Naive thymus-derived CD4-positive, alpha-beta T cell (primary cell): ENCODE measurements around the gene ACBD6. TPM values are rescaled to one million over a fixed set of nuclear protein-coding genes. Genes with fewer than 3 reads are reported as not detected.

Experiments
- ATAC-seq: fragments of 150-1000 bp; cut with Tn5 transposase; 2 replicates; pipeline ENCODE4 v1.10.0; 2021; ENCODE audit warnings: mild to moderate bottlenecking, moderate library complexity
- CTCF ChIA-PET: fragments of 350-600 bp; sonication (Branson Sonifier 250); formaldehyde crosslinking; loops from one replicate; lab custom pipeline; 2021; ENCODE audit warnings: antibody characterized with exemption; lab: Charles Lee
- POLR2A ChIA-PET: fragments of 350-600 bp; sonication (Branson Sonifier 250); formaldehyde crosslinking; loops from one replicate; lab custom pipeline; 2021; ENCODE audit warnings: antibody characterized with exemption, inconsistent platforms; lab: Charles Lee
- DNase-seq, 9 donors: peaks; one replicate each; pipeline versions ENCODE4 v3.0.0 to v3.0.0-alpha.2; 2020 to 2022; ENCODE audit warnings: mixed read lengths in 1 of 9
- H3K27ac ChIP-seq: one replicate; pipeline ENCODE4 v1.7.0; 2013; ENCODE audit warnings: mild to moderate bottlenecking, low read depth, low read length, moderate library complexity
- H3K27me3 ChIP-seq, 2 donors: one replicate each; pipeline ENCODE4 v1.7.0; 2013; ENCODE audit warnings: low read length in 2 of 2, mild to moderate bottlenecking in 2 of 2, moderate library complexity in 2 of 2; ENCODE audit not compliant: control insufficient read depth in 2 of 2, insufficient read depth in 2 of 2
- H3K36me3 ChIP-seq, 3 experiments: 1 replicate in 2 of 3; 2 replicates in 1 of 3; pipeline ENCODE4 v1.7.0; 2013; ENCODE audit warnings: low read length in 3 of 3, mild to moderate bottlenecking in 3 of 3, moderate library complexity in 1 of 3; ENCODE audit not compliant: insufficient read depth in 3 of 3, control insufficient read depth in 2 of 3
- H3K4me1 ChIP-seq, 2 donors: one replicate each; pipeline ENCODE4 v1.7.0; 2013; ENCODE audit warnings: low read length in 2 of 2, mild to moderate bottlenecking in 2 of 2, moderate library complexity in 1 of 2; ENCODE audit not compliant: control insufficient read depth in 2 of 2, insufficient read depth in 2 of 2
- H3K4me3 ChIP-seq: 2 replicates; pipeline ENCODE4 v1.7.0; 2013; ENCODE audit warnings: mild to moderate bottlenecking, low read length
- H3K9me3 ChIP-seq, 3 experiments: 1 replicate in 2 of 3; 2 replicates in 1 of 3; pipeline ENCODE4 v1.7.0; 2013; ENCODE audit warnings: low read length in 3 of 3; ENCODE audit not compliant: control insufficient read depth in 2 of 3
- H3K27ac Mint-ChIP-seq, 9 donors: one replicate each; pipeline ENCODE4 v1.8.0; 2020 to 2022; ENCODE audit warnings: mixed read lengths in 9 of 9, mild to moderate bottlenecking in 8 of 9, moderate library complexity in 5 of 9, inconsistent platforms in 2 of 9
- H3K27me3 Mint-ChIP-seq, 5 donors: one replicate each; pipeline ENCODE4 v1.8.0; 2021 to 2022; ENCODE audit warnings: mixed read lengths in 5 of 5, mild to moderate bottlenecking in 1 of 5
- H3K36me3 Mint-ChIP-seq, 5 donors: one replicate each; pipeline ENCODE4 v1.8.0; 2020 to 2022; ENCODE audit warnings: mixed read lengths in 5 of 5, mild to moderate bottlenecking in 3 of 5, inconsistent platforms in 1 of 5
- H3K4me1 Mint-ChIP-seq, 7 donors: one replicate each; pipeline ENCODE4 v1.8.0; 2020 to 2022; ENCODE audit warnings: mixed read lengths in 7 of 7, mild to moderate bottlenecking in 3 of 7, inconsistent platforms in 1 of 7
- H3K4me3 Mint-ChIP-seq, 10 donors: one replicate each; pipeline ENCODE4 v1.8.0; 2020 to 2022; ENCODE audit warnings: mild to moderate bottlenecking in 10 of 10, mixed read lengths in 10 of 10, moderate library complexity in 6 of 10, inconsistent platforms in 2 of 10
- H3K9me3 Mint-ChIP-seq, 11 donors: one replicate each; pipeline ENCODE4 v1.8.0; 2020 to 2022; ENCODE audit warnings: mixed read lengths in 11 of 11, mild to moderate bottlenecking in 4 of 11, inconsistent platforms in 1 of 11, moderate library complexity in 1 of 11
- intact Hi-C, 2 donors: fragments of 100-400 bp; cut with micrococcal nuclease; formaldehyde crosslinking; loops; one replicate each; pipeline ENCODE4 v1.15.1; 2023
- polyA plus RNA-seq, 2 donors: library from polyadenylated mRNA; unstranded; fragments of 300-500 nt; fragmentation: Illumina TruSeq; gene quantifications; one replicate each; pipeline ENCODE4 v1.2.3, GENCODE V29; 2021
- total RNA-seq, 6 experiments: library from RNA in 5 of 6; stranded (reverse) in 5 of 6; gene quantifications; 1 replicate in 5 of 6; 2 replicates in 1 of 6; pipeline ENCODE4 v1.2.3 and lab custom pipeline; 2021 to 2026

Gene ACBD6
- total and polyA plus RNA-seq, 7 experiments from 2014 or later, result 44.2 to 75.7 (median 47.3) TPM

DNA sequence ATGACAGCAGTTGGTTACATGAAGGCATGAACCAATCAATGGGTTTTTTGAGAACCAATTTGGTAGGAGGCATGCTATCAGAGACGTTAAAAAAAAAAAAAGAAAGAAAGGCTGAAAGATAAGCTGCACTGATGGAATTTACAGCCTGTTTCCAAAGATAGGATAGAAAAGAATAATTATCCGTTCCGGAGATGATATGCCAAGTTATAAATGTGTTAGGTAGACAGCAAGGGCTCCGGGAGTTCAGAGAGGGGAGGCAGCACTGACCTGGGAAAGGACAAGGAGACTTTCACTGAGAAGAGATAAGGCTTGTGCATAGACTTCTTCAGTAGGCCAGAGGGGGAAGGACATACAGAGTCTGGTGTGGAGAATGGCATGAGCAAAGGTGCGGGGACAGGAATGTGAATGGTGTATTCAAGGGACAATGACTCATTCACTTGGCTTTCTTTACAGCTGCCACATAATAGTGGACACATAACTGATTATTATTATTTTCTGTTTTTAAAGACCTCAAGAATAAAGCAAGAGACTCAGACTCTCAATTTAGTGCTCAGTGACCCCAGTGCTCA is 24.8 kb upstream of the ACBD6 start:
- Histone ChIP-seq H3K27ac (no peak overlapping the region), H3K27me3 (peaks cover 0 to 4% of the 10 kb centered on the region in 2 donors), H3K36me3 (no peaks in the 10 kb centered on the region), H3K4me3 (no peak overlapping the region), H3K4me1 (no peaks in the 10 kb centered on the region), H3K9me3 (no peaks in the 10 kb centered on the region)
- ChIA-PET CTCF (interaction anchor here (1.6 kb wide), 1 partner anchor 335 kb away, joined by 5 read pairs; no protein-coding TSS in a partner anchor), POLR2A (no interaction called here)
- H3K27ac Mint-ChIP-seq, result peak overlapping the region in 1 of 9 donors; percentile 9
- no peaks in the 10 kb centered on the region for H3K9me3 Mint-ChIP-seq
- H3K4me3 Mint-ChIP-seq, result no peak overlapping the region
- DNase-seq (no peak), ATAC-seq (no peak)
- H3K36me3 Mint-ChIP-seq, result no peaks in the 10 kb centered on the region
- peaks cover 0 to 5% (median 3%) of the 10 kb centered on the region in 7 donors for H3K4me1 Mint-ChIP-seq
- intact Hi-C loops, result no loop called here
- peaks cover 0 to 9% (median 0%) of the 10 kb centered on the region in 5 donors for H3K27me3 Mint-ChIP-seq

GRCh38 chr1:180525715-180526039 is 23.3 kb upstream of the ACBD6 start:
- ChIA-PET POLR2A (no interaction called here), CTCF (interaction anchor here (0.7 to 1.6 kb wide), 2 partner anchors 14 to 336 kb away, joined by 3 to 5 read pairs; no protein-coding TSS in a partner anchor)
- H3K36me3 Mint-ChIP-seq, result no peaks in the 10 kb centered on the region
- H3K27me3 Mint-ChIP-seq, result peaks cover 0 to 9% (median 0%) of the 10 kb centered on the region in 5 donors
- H3K4me1 Mint-ChIP-seq, result peaks cover 0 to 5% (median 3%) of the 10 kb centered on the region in 7 donors
- H3K9me3 Mint-ChIP-seq, result no peaks in the 10 kb centered on the region
- Histone ChIP-seq H3K9me3 (no peaks in the 10 kb centered on the region), H3K27ac (no peak overlapping the region), H3K4me3 (no peak overlapping the region), H3K4me1 (no peaks in the 10 kb centered on the region), H3K27me3 (peaks cover 0 to 4% of the 10 kb centered on the region in 2 donors), H3K36me3 (no peaks in the 10 kb centered on the region)
- no peak for ATAC-seq
- intact Hi-C loops, result no loop called here
- peak overlapping the region in 1 of 10 donors; percentile 38 for H3K4me3 Mint-ChIP-seq
- peak overlapping the region in 1 of 9 donors; percentile 53 for H3K27ac Mint-ChIP-seq
- no peak for DNase-seq

- Mint-ChIP-seq H3K4me3 (no peak overlapping the region), H3K27me3 (peaks cover 0 to 8% (median 0%) of the 10 kb centered on the region in 5 donors), H3K4me1 (peaks cover 0 to 5% (median 3%) of the 10 kb centered on the region in 7 donors), H3K36me3 (no peaks in the 10 kb centered on the region), H3K9me3 (no peaks in the 10 kb centered on the region), H3K27ac (peak overlapping the region in 2 of 9 donors; percentile 16 to 53)
- H3K9me3 ChIP-seq, result no peaks in the 10 kb centered on the region
- H3K4me1 ChIP-seq, result no peaks in the 10 kb centered on the region
- no peaks in the 10 kb centered on the region for H3K36me3 ChIP-seq
- ChIA-PET CTCF (interaction anchor here (0.7 kb wide), 1 partner anchor 15 kb away, joined by 3 read pairs; no protein-coding TSS in a partner anchor), POLR2A (no interaction called here)
- no peak overlapping the region for H3K27ac ChIP-seq
- H3K27me3 ChIP-seq, result peaks cover 0 to 4% of the 10 kb centered on the region in 2 donors
- no peak for ATAC-seq
- intact Hi-C loops, result no loop called here
- no peak overlapping the region for H3K4me3 ChIP-seq
- no peak for DNase-seq
These were observed 22.7 kb upstream of the ACBD6 start for GRCh38 chr1:180524915-180525714.

DNA sequence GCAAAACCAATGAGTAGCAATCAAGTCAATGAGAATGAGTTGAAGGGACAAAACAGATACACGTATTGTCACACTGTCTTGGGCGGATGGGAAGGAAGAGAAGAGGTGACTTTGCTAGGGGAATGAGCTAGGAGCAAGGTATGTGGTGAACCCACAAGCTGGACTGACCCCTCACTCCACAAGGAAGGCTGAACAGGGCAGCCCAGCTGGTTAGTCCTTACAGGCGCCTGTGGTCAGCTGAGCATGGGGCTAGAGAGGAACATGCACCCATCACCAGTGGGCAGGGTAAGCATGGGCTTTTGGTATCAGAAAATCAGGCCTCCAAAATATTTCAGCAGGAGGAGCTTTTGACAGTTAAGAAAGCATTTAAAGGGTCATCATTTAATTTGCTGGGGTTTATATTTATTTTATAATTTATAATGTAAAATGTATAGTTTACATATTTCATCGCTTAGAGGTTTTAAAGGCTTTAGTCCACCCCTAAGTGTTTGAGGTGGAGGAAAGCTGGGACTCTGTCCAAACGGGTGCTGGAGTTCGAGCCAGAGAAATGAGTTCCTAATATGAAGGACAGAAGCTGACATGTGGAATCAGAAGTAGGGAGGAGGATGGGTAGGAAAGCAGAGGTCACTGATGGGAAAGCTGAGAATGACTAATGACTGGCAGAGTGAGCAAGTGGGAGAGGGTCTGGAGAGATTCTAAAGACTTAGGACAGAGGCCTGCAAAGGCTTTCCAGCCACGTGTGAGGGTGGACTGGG is 22.0 kb upstream of the ACBD6 start:
- Mint-ChIP-seq H3K4me1 (peaks cover 0 to 5% (median 3%) of the 10 kb centered on the region in 7 donors), H3K9me3 (no peaks in the 10 kb centered on the region), H3K4me3 (no peak overlapping the region), H3K36me3 (no peaks in the 10 kb centered on the region), H3K27me3 (peaks cover 0 to 7% (median 0%) of the 10 kb centered on the region in 5 donors), H3K27ac (peak overlapping the region in 1 of 9 donors; percentile 15)
- ChIA-PET POLR2A (no interaction called here), CTCF (interaction anchor here (0.6 kb wide), 2 partner anchors 9 kb away, joined by 3 to 4 read pairs; no protein-coding TSS in a partner anchor)
- Histone ChIP-seq H3K4me3 (no peak overlapping the region), H3K36me3 (no peaks in the 10 kb centered on the region), H3K27ac (no peak overlapping the region), H3K27me3 (peaks cover 0 to 3% of the 10 kb centered on the region in 2 donors), H3K9me3 (no peaks in the 10 kb centered on the region), H3K4me1 (no peaks in the 10 kb centered on the region)
- DNase-seq, result no peak
- ATAC-seq, result no peak
- intact Hi-C loops, result no loop called here

DNA sequence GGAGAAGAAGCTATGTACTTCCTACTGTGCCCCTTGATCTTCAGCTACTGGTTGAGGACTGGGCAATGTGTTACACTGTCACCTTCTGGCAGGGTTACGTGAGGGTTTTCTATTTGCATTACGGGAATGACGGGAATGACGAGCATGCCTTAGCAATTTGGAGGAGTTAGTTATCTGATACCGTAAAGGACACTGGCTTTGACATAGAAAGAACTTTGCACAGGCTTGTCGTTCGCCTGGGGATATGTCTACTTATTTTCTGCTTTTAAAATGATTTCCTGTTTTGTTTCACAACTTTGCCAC is 19.8 kb upstream of the ACBD6 start:
- ChIA-PET POLR2A (no interaction called here), CTCF (interaction anchor here (1.2 kb wide), 1 partner anchor 340 kb away, joined by 6 read pairs; no protein-coding TSS in a partner anchor)
- Histone ChIP-seq H3K4me1 (no peaks in the 10 kb centered on the region), H3K9me3 (no peaks in the 10 kb centered on the region), H3K36me3 (no peaks in the 10 kb centered on the region), H3K4me3 (no peak overlapping the region), H3K27ac (no peak overlapping the region), H3K27me3 (no peaks in the 10 kb centered on the region)
- no peak for DNase-seq
- Mint-ChIP-seq H3K9me3 (no peaks in the 10 kb centered on the region), H3K27ac (no peak overlapping the region), H3K27me3 (peaks cover 0 to 4% (median 0%) of the 10 kb centered on the region in 5 donors), H3K36me3 (no peaks in the 10 kb centered on the region), H3K4me1 (peaks cover 0 to 5% (median 3%) of the 10 kb centered on the region in 7 donors), H3K4me3 (no peak overlapping the region)
- ATAC-seq, result no peak
- intact Hi-C loops, result no loop called here

DNA sequence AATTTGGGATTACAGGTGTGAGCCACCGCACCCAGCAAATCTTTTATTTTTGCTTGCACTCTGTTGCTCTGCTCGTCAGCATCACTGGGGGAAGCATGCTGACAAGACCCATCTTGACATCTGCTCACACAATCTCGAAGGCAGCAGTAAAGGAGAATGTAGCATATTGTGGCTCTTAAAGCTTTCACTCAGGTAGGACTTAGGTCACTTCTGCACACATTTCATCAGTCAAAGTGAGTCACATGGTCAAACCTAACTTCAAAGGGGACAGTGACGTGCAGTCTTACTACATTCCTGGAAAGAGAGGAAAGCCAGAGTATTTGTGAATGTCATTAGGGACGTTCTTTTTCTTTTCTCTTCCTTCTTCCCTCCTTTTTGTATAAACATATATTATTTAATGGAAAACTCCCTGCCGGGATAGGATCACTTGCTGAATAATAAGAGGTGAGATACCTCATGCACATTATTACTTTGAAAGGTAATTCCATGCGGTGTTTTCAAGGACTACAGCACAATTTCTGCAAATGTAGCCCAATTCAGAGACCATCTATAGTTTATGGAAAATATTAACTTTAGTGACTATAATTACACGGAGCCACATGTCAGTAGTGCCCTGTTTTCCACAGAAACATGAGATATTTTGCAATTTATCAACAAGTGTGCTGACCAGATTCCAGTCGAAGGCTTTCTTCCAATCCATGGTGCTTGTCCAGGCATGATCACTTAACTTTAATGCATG is 19.3 kb upstream of the ACBD6 start:
- Mint-ChIP-seq H3K27ac (no peak overlapping the region), H3K27me3 (peaks cover 0 to 3% (median 0%) of the 10 kb centered on the region in 5 donors), H3K4me3 (no peak overlapping the region), H3K4me1 (peaks cover 0 to 5% (median 3%) of the 10 kb centered on the region in 7 donors), H3K36me3 (no peaks in the 10 kb centered on the region), H3K9me3 (no peaks in the 10 kb centered on the region)
- ATAC-seq, result no peak
- no peaks in the 10 kb centered on the region for H3K9me3 ChIP-seq
- DNase-seq, result no peak
- ChIA-PET CTCF (interaction anchor here (0.5 to 1.2 kb wide), 2 partner anchors 341 to 589 kb away, joined by 3 to 6 read pairs; no protein-coding TSS in a partner anchor), POLR2A (no interaction called here)
- no peak overlapping the region for H3K27ac ChIP-seq
- H3K27me3 ChIP-seq, result no peaks in the 10 kb centered on the region
- H3K4me3 ChIP-seq, result no peak overlapping the region
- intact Hi-C loops, result no loop called here
- H3K4me1 ChIP-seq, result no peaks in the 10 kb centered on the region
- no peaks in the 10 kb centered on the region for H3K36me3 ChIP-seq
